DOHH2 (cell line): ENCODE results near the gene PCDH9.

Experiments used
- H3F3A ChIP-seq: fragments of 200-600 bp; sonication (generic), shearing (Covaris generic); 2 replicates; pipeline ENCODE4 v1.6.0; 2016; ENCODE audit warnings: antibody characterized with exemption, mild to moderate bottlenecking; ENCODE audit not compliant: control insufficient read depth, insufficient read depth
- H3K27ac ChIP-seq: fragments of 200-600 bp; sonication (generic); 2 replicates; pipeline ENCODE4 v1.5.1; 2014; ENCODE audit warnings: low read depth, mild to moderate bottlenecking, low read length, moderate library complexity
- H3K27me3 ChIP-seq: fragments of 200-600 bp; sonication (generic); 2 replicates; pipeline ENCODE4 v1.6.1; 2014; ENCODE audit warnings: mild to moderate bottlenecking, low read length, mixed read lengths; ENCODE audit not compliant: control insufficient read depth
- H3K36me3 ChIP-seq: fragments of 200-600 bp; sonication (generic); 2 replicates; pipeline ENCODE4 v1.6.1; 2014; ENCODE audit warnings: mild to moderate bottlenecking, low read length, moderate library complexity, mixed read lengths; ENCODE audit not compliant: control insufficient read depth
- H3K4me1 ChIP-seq: fragments of 200-600 bp; sonication (generic); 2 replicates; pipeline ENCODE4 v1.6.1; 2014; ENCODE audit warnings: mild to moderate bottlenecking, low read length, mixed read lengths; ENCODE audit not compliant: control insufficient read depth
- H3K4me2 ChIP-seq: fragments of 200-600 bp; sonication (generic); 2 replicates; pipeline ENCODE4 v1.6.0; 2014; ENCODE audit warnings: mild to moderate bottlenecking, low read length, moderate library complexity
- H3K4me3 ChIP-seq: fragments of 200-600 bp; sonication (generic); 2 replicates; pipeline ENCODE4 v1.5.1; 2014; ENCODE audit warnings: mild to moderate bottlenecking, low read length, mixed read lengths
- H3K79me2 ChIP-seq: fragments of 200-600 bp; sonication (generic); 2 replicates; pipeline ENCODE4 v1.6.1; 2014; ENCODE audit warnings: mild to moderate bottlenecking, low read length, mixed read lengths; ENCODE audit not compliant: control insufficient read depth
- H3K9me2 ChIP-seq: fragments of 200-600 bp; sonication (generic); replicated peaks from 2 replicates; pipeline ENCODE4 v1.6.1; 2014; ENCODE audit warnings: mild to moderate bottlenecking, low read length, mixed read lengths; ENCODE audit not compliant: control insufficient read depth
- H3K9me3 ChIP-seq: fragments of 200-600 bp; sonication (generic); 2 replicates; pipeline ENCODE4 v1.6.1; 2014; ENCODE audit warnings: antibody characterized with exemption, low read length, mixed read lengths; ENCODE audit not compliant: control insufficient read depth, insufficient read depth
- H4K20me1 ChIP-seq: fragments of 200-600 bp; sonication (generic); 2 replicates; pipeline ENCODE4 v1.6.0; 2014; ENCODE audit warnings: low read depth, mild to moderate bottlenecking, antibody characterized with exemption, low read length, moderate library complexity; ENCODE audit not compliant: control insufficient read depth, insufficient read depth
- CTCF ChIP-seq: fragments of 200-600 bp; sonication (generic); IDR thresholded peaks from one replicate; pipeline ENCODE4 v1.5.1; 2014; ENCODE audit warnings: antibody characterized with exemption, mild to moderate bottlenecking, low read depth, low read length; ENCODE audit not compliant: poor library complexity, severe bottlenecking
- EZH2phosphoT487 ChIP-seq: fragments of 200-600 bp; sonication (generic); IDR thresholded peaks from 2 replicates; pipeline ENCODE4 v1.6.1; 2017; ENCODE audit warnings: borderline replicate concordance, mild to moderate bottlenecking, antibody characterized with exemption, low read length, moderate library complexity, mixed read lengths

Gene PCDH9

GRCh38 chr13:67048084-67048820 is 181.9 kb downstream of the PCDH9 start:
- Histone ChIP-seq H3K27me3 (no peaks in the 10 kb centered on the region), H3K4me1 (peaks cover 5% of the 10 kb centered on the region; the same call in 1 of the 2 replicates), H3K4me2 (no peak overlapping the region), H3K9me2 (no peaks in the 10 kb centered on the region), H3K36me3 (no peaks in the 10 kb centered on the region), H3K79me2 (no peaks in the 10 kb centered on the region), H4K20me1 (no peaks in the 10 kb centered on the region), H3K9me3 (no peaks in the 10 kb centered on the region), H3K4me3 (no peak overlapping the region), H3F3A (no peaks in the 10 kb centered on the region), H3K27ac (no peak overlapping the region)
- no peak for TF ChIP-seq EZH2phosphoT487
- no peak for TF ChIP-seq CTCF

- no peaks in the 10 kb centered on the region for H3F3A ChIP-seq
- no peaks in the 10 kb centered on the region for H4K20me1 ChIP-seq
- peaks cover 5% of the 10 kb centered on the region; the same call in 1 of the 2 replicates for H3K4me1 ChIP-seq
- H3K9me2 ChIP-seq, result no peaks in the 10 kb centered on the region; the same call in 1 of the 2 replicates
- H3K79me2 ChIP-seq, result no peaks in the 10 kb centered on the region
- H3K36me3 ChIP-seq, result no peaks in the 10 kb centered on the region
- H3K27ac ChIP-seq, result no peak overlapping the region
- H3K4me3 ChIP-seq, result no peak overlapping the region
- H3K4me2 ChIP-seq, result no peak overlapping the region
- no peaks in the 10 kb centered on the region for H3K27me3 ChIP-seq
- peaks cover 4% of the 10 kb centered on the region; the same call in 1 of the 2 replicates for H3K9me3 ChIP-seq
- TF ChIP-seq EZH2phosphoT487 (no peak), CTCF (no peak)
Observed at GRCh38 chr13:67045357-67045756, 184.8 kb downstream of the PCDH9 start.

GRCh38 chr13:67043901-67044300 is 186.2 kb downstream of the PCDH9 start:
- TF ChIP-seq EZH2phosphoT487, result no peak
- TF ChIP-seq CTCF, result no peak
- Histone ChIP-seq H4K20me1 (no peaks in the 10 kb centered on the region), H3K27me3 (no peaks in the 10 kb centered on the region), H3K36me3 (no peaks in the 10 kb centered on the region), H3K79me2 (no peaks in the 10 kb centered on the region), H3K9me3 (peaks cover 4% of the 10 kb centered on the region; the same call in 1 of the 2 replicates), H3K27ac (no peak overlapping the region), H3F3A (no peaks in the 10 kb centered on the region), H3K4me3 (no peak overlapping the region), H3K4me2 (no peak overlapping the region), H3K4me1 (peaks cover 5% of the 10 kb centered on the region; the same call in 1 of the 2 replicates), H3K9me2 (no peaks in the 10 kb centered on the region; the same call in 1 of the 2 replicates)
